Measurements from ENCODE around the gene NUP205.

The NUP205 gene

GRCh38 chr7:135600226-135600625 is 42.5 kb downstream of the NUP205 start:
- Histone ChIP-seq H3K27me3 (ENCODE audit: insufficient read depth, poor library complexity, severe bottlenecking) (no peaks in the 10 kb centered on the region), H3K4me3 (ENCODE audit: severe bottlenecking) (no peak overlapping the region), H3K9me3 (ENCODE audit: severe bottlenecking) (no peaks in the 10 kb centered on the region), H3K4me1 (ENCODE audit: insufficient read depth, poor library complexity, severe bottlenecking) (no peaks in the 10 kb centered on the region), H3K27ac (ENCODE audit: poor library complexity, severe bottlenecking) (no peak overlapping the region), H3K36me3 (ENCODE audit: low read depth) (peaks cover 91% of the 10 kb centered on the region)
- ATAC-seq (ENCODE audit: low read depth) = no peak
- DNase-seq (ENCODE audit: low spot score) = no peak
- TF ChIP-seq CTCF (IDR thresholded peaks at IDR 0.05; ENCODE audit: poor library complexity, severe bottlenecking) = no peak

GRCh38 chr7:135601182-135601581 is 43.5 kb downstream of the NUP205 start:
- ATAC-seq (ENCODE audit: low read depth) (no peak), DNase-seq (ENCODE audit: low spot score) (no peak)
- Histone ChIP-seq H3K9me3 (ENCODE audit: severe bottlenecking) (no peaks in the 10 kb centered on the region), H3K27ac (ENCODE audit: poor library complexity, severe bottlenecking) (no peak overlapping the region), H3K4me1 (ENCODE audit: insufficient read depth, poor library complexity, severe bottlenecking) (no peaks in the 10 kb centered on the region), H3K27me3 (ENCODE audit: insufficient read depth, poor library complexity, severe bottlenecking) (no peaks in the 10 kb centered on the region), H3K36me3 (ENCODE audit: low read depth) (peaks cover 92% of the 10 kb centered on the region), H3K4me3 (ENCODE audit: severe bottlenecking) (no peak overlapping the region)
- TF ChIP-seq CTCF (IDR thresholded peaks at IDR 0.05; ENCODE audit: poor library complexity, severe bottlenecking) = no peak

GRCh38 chr7:135602304-135602703 is 44.6 kb downstream of the NUP205 start:
- Histone ChIP-seq H3K4me1 (ENCODE audit: insufficient read depth, poor library complexity, severe bottlenecking) (no peaks in the 10 kb centered on the region), H3K27me3 (ENCODE audit: insufficient read depth, poor library complexity, severe bottlenecking) (no peaks in the 10 kb centered on the region), H3K9me3 (ENCODE audit: severe bottlenecking) (no peaks in the 10 kb centered on the region), H3K36me3 (ENCODE audit: low read depth) (peaks cover 95% of the 10 kb centered on the region), H3K4me3 (ENCODE audit: severe bottlenecking) (no peak overlapping the region), H3K27ac (ENCODE audit: poor library complexity, severe bottlenecking) (no peak overlapping the region)
- no peak for TF ChIP-seq CTCF (IDR thresholded peaks at IDR 0.05; ENCODE audit: poor library complexity, severe bottlenecking)
- DNase-seq (ENCODE audit: low spot score) (no peak), ATAC-seq (ENCODE audit: low read depth) (no peak)

- no peak overlapping the region for H3K4me3 ChIP-seq (ENCODE audit: severe bottlenecking)
- peaks cover 100% of the 10 kb centered on the region for H3K36me3 ChIP-seq (ENCODE audit: low read depth)
- H3K9me3 ChIP-seq (ENCODE audit: severe bottlenecking) = no peaks in the 10 kb centered on the region
- H3K27ac ChIP-seq (ENCODE audit: poor library complexity, severe bottlenecking) = no peak overlapping the region
- TF ChIP-seq CTCF (IDR thresholded peaks at IDR 0.05; ENCODE audit: poor library complexity, severe bottlenecking) = no peak
- no peaks in the 10 kb centered on the region for H3K4me1 ChIP-seq (ENCODE audit: insufficient read depth, poor library complexity, severe bottlenecking)
- ATAC-seq (ENCODE audit: low read depth) (no peak), DNase-seq (ENCODE audit: low spot score) (no peak)
- no peaks in the 10 kb centered on the region for H3K27me3 ChIP-seq (ENCODE audit: insufficient read depth, poor library complexity, severe bottlenecking)
Measured at GRCh38 chr7:135616136-135616535, 58.4 kb downstream of the NUP205 start.

DNA sequence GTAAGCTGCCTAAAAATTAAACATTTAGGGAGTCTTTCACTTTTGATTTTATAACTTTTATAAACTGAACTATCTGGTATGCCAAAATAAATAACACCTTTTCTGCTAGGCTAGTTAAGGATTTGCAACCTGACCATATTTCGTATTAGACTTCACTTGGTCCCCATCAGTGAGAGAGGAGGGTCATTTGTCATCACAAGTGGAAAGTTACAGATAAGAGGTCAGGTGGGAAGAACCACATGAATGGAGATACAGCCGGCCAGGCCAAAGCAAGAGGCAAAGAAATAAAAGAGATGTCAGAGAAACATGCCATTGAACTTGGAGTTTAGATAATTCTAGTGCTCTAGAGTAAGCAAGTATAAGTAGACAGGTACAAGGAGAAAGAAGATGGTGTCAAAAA is 60.1 kb downstream of the NUP205 start:
- no peak overlapping the region for H3K4me3 ChIP-seq (ENCODE audit: severe bottlenecking)
- peaks cover 100% of the 10 kb centered on the region for H3K36me3 ChIP-seq (ENCODE audit: low read depth)
- H3K27me3 ChIP-seq (ENCODE audit: insufficient read depth, poor library complexity, severe bottlenecking) = no peaks in the 10 kb centered on the region
- no peak for DNase-seq (ENCODE audit: low spot score)
- H3K27ac ChIP-seq (ENCODE audit: poor library complexity, severe bottlenecking) = no peak overlapping the region
- TF ChIP-seq CTCF (IDR thresholded peaks at IDR 0.05; ENCODE audit: poor library complexity, severe bottlenecking) = no peak
- H3K4me1 ChIP-seq (ENCODE audit: insufficient read depth, poor library complexity, severe bottlenecking) = peaks cover 3% of the 10 kb centered on the region
- no peaks in the 10 kb centered on the region for H3K9me3 ChIP-seq (ENCODE audit: severe bottlenecking)
- no peak for ATAC-seq (ENCODE audit: low read depth)
